Hepatocyte (in vitro differentiated cells): ENCODE measurements around the gene ANK2. TPM values are rescaled to one million over a fixed set of nuclear protein-coding genes. Genes with fewer than 3 reads are reported as not detected.

Source experiments
- DNase-seq: peaks from one replicate; pipeline ENCODE4 v3.0.0-alpha.2; 2016; ENCODE audit warnings: low spot score
- H2AFZ ChIP-seq: fragments of 200-600 bp; sonication (generic); 2 replicates; pipeline ENCODE4 v1.6.0; 2016; ENCODE audit warnings: antibody characterized with exemption, mild to moderate bottlenecking
- H3K27ac ChIP-seq: fragments of 200-600 bp; sonication (generic); 2 replicates; pipeline ENCODE4 v1.5.1; 2016; ENCODE audit warnings: mild to moderate bottlenecking
- H3K27me3 ChIP-seq: fragments of 200-600 bp; sonication (generic); 2 replicates; pipeline ENCODE4 v1.6.1; 2016
- H3K36me3 ChIP-seq: fragments of 200-600 bp; sonication (generic); replicated peaks from 2 replicates; pipeline ENCODE4 v1.5.1; 2016; ENCODE audit warnings: low read depth; ENCODE audit not compliant: insufficient read depth
- H3K4me1 ChIP-seq: fragments of 200-600 bp; sonication (generic); 2 replicates; pipeline ENCODE4 v1.5.1; 2016; ENCODE audit warnings: mild to moderate bottlenecking, moderate library complexity; ENCODE audit not compliant: insufficient read depth
- H3K4me2 ChIP-seq: fragments of 200-600 bp; sonication (generic); 2 replicates; pipeline ENCODE4 v1.6.0; 2016
- H3K4me3 ChIP-seq: fragments of 200-600 bp; sonication (generic); 2 replicates; pipeline ENCODE4 v1.5.1; 2016; ENCODE audit warnings: mild to moderate bottlenecking
- H3K79me2 ChIP-seq: fragments of 200-600 bp; sonication (generic); 2 replicates; pipeline ENCODE4 v1.6.0; 2017; ENCODE audit warnings: mild to moderate bottlenecking
- H3K9me2 ChIP-seq: fragments of 200-600 bp; sonication (generic); replicated peaks from 2 replicates; pipeline ENCODE4 v1.6.0; 2017; ENCODE audit warnings: mild to moderate bottlenecking; ENCODE audit not compliant: insufficient read depth
- H3K9me3 ChIP-seq: fragments of 200-600 bp; sonication (generic); 2 replicates; pipeline ENCODE4 v1.5.1; 2016; ENCODE audit warnings: low read depth, mild to moderate bottlenecking
- H4K20me1 ChIP-seq: fragments of 200-600 bp; sonication (generic); 2 replicates; pipeline ENCODE4 v1.6.0; 2016; ENCODE audit warnings: mild to moderate bottlenecking; ENCODE audit not compliant: insufficient read depth, poor library complexity, severe bottlenecking
- CTCF ChIP-seq: fragments of 200-600 bp; sonication (generic); IDR thresholded peaks from 2 replicates; pipeline ENCODE4 v1.5.1; 2016; ENCODE audit warnings: antibody characterized with exemption, mild to moderate bottlenecking; ENCODE audit not compliant: poor library complexity
- EZH2 ChIP-seq: fragments of 200-600 bp; sonication (generic); IDR thresholded peaks from 2 replicates; pipeline ENCODE4 v1.6.1; 2016; ENCODE audit warnings: antibody characterized with exemption, mild to moderate bottlenecking, borderline replicate concordance
- EZH2phosphoT487 ChIP-seq: fragments of 200-600 bp; sonication (generic); IDR thresholded peaks from one replicate; pipeline ENCODE4 v1.6.1; 2018; ENCODE audit warnings: antibody characterized with exemption, mild to moderate bottlenecking, low read depth, moderate library complexity; ENCODE audit not compliant: unreplicated experiment, severe bottlenecking
- WGBS: methylation state at CpG from one replicate; pipeline ENCODE4 v1.1.6; 2016; ENCODE audit warnings: low lambda C conversion rate; ENCODE audit errors: missing lambda C conversion rate; 5-methylcytosine and 5-hydroxymethylcytosine counted together
- polyA plus RNA-seq: library from polyadenylated mRNA; unstranded; fragments of >200 nt; fragmentation: Nextera tagmentation; extraction: Ambion mirVana; gene quantifications from 2 replicates; pipeline ENCODE4 v1.2.1, GENCODE V29; 2016
- total RNA-seq: library from RNA; depleted of rRNA; stranded (reverse); fragments of >200 nt; gene quantifications from 2 replicates; pipeline ENCODE4 v1.2.3, GENCODE V29; 2014

The ANK2 gene
- total and polyA plus RNA-seq, 2 experiments from 2014 or later: 3.6 to 17.5 TPM

- Histone ChIP-seq H3K4me1 (no peaks in the 10 kb centered on the region), H3K4me3 (no peak overlapping the region), H3K79me2 (no peaks in the 10 kb centered on the region), H3K36me3 (no peaks in the 10 kb centered on the region), H2AFZ (no peak overlapping the region), H3K9me2 (no peaks in the 10 kb centered on the region), H3K4me2 (no peak overlapping the region), H3K27me3 (no peaks in the 10 kb centered on the region), H4K20me1 (no peaks in the 10 kb centered on the region), H3K27ac (peak overlapping the region; percentile 8), H3K9me3 (no peaks in the 10 kb centered on the region)
- 81% methylated on average over 13 of the region's 13 CpGs for WGBS
- TF ChIP-seq EZH2phosphoT487 (no peak), EZH2 (no peak), CTCF (no peak)
- peak; percentile 34 for DNase-seq
Measured at GRCh38 chr4:113355550-113356371, 306.3 kb downstream of the ANK2 start.

- H2AFZ ChIP-seq: no peak overlapping the region
- H3K9me2 ChIP-seq: no peaks in the 10 kb centered on the region
- H3K27ac ChIP-seq: no peak overlapping the region
- H4K20me1 ChIP-seq: no peaks in the 10 kb centered on the region
- no peak for DNase-seq
- no peaks in the 10 kb centered on the region for H3K4me1 ChIP-seq
- H3K27me3 ChIP-seq: no peaks in the 10 kb centered on the region
- TF ChIP-seq EZH2phosphoT487: no peak
- TF ChIP-seq CTCF: no peak
- TF ChIP-seq EZH2: no peak
- H3K9me3 ChIP-seq: no peaks in the 10 kb centered on the region
- H3K4me3 ChIP-seq: no peak overlapping the region
- no peaks in the 10 kb centered on the region for H3K36me3 ChIP-seq
- H3K79me2 ChIP-seq: no peaks in the 10 kb centered on the region
- H3K4me2 ChIP-seq: no peak overlapping the region
- 88% methylated on average over 3 of the region's 3 CpGs for WGBS
Measured at GRCh38 chr4:113356453-113356852, 307.0 kb downstream of the ANK2 start.

- Histone ChIP-seq H4K20me1 (no peaks in the 10 kb centered on the region), H3K4me2 (no peak overlapping the region), H3K9me3 (no peaks in the 10 kb centered on the region), H3K4me3 (no peak overlapping the region), H3K9me2 (no peaks in the 10 kb centered on the region), H3K79me2 (no peaks in the 10 kb centered on the region), H3K27ac (no peak overlapping the region), H3K36me3 (no peaks in the 10 kb centered on the region), H3K27me3 (no peaks in the 10 kb centered on the region), H3K4me1 (no peaks in the 10 kb centered on the region), H2AFZ (no peak overlapping the region)
- 91% methylated on average over 5 of the region's 5 CpGs for WGBS
- TF ChIP-seq EZH2 (no peak), CTCF (no peak), EZH2phosphoT487 (no peak)
- no peak for DNase-seq
Measured at GRCh38 chr4:113358784-113359183, 309.3 kb downstream of the ANK2 start.
